CD4-positive, alpha-beta T cell treated with Interferon alpha-2 for 1 hour (primary cell): ENCODE data around the gene SMIM9.

Source experiments
- DNase-seq, 2 donors: peaks; one replicate each; pipeline ENCODE4 v3.0.0-alpha.2; 2020 to 2022

Gene SMIM9

GRCh38 chrX:154776753-154777152 is 57.7 kb downstream of the SMIM9 start:
- no peak for DNase-seq

- DNase-seq, result no peak
Observed at GRCh38 chrX:154775419-154776349, 58.8 kb downstream of the SMIM9 start.

GRCh38 chrX:154774622-154775021 is 59.8 kb downstream of the SMIM9 start:
- no peak for DNase-seq
